IMR-90 (cell line): ENCODE data around the gene ZFYVE21. TPM values are rescaled to one million over a fixed set of nuclear protein-coding genes. Genes with fewer than 3 reads are reported as not detected.

Experiments used
- ATAC-seq: fragments of 200-7000 bp; cut with Tn5 transposase; 2 replicates; pipeline ENCODE4 v1.9.1; 2020; ENCODE audit warnings: low read depth, mild to moderate bottlenecking, moderate library complexity
- BruUV-seq: library from RNA; stranded (reverse); fragments of 400-500 nt; replicated peaks from 2 replicates; lab custom pipeline; 2021; lab: Mats Ljungman, UMichigan
- CTCF ChIA-PET: fragments of 300-600 bp; formaldehyde crosslinking; extraction: SDS; loops from one replicate; lab custom pipeline; 2021; ENCODE audit warnings: antibody characterized with exemption; lab: Yijun Ruan, JAX
- POLR2A ChIA-PET: fragments of 300-600 bp; sonication (Branson Sonifier 250); formaldehyde crosslinking; loops from one replicate; lab custom pipeline; 2022; ENCODE audit warnings: antibody characterized with exemption; ENCODE audit not compliant: unreplicated experiment; lab: Charles Lee
- DNase-seq: peaks from one replicate; pipeline ENCODE4 v3.0.0; 2013
- H2AFZ ChIP-seq: replicated peaks from 2 replicates; pipeline ENCODE3; 2013; ENCODE audit warnings: low read length, mild to moderate bottlenecking; ENCODE audit not compliant: poor library complexity
- H2AK5ac ChIP-seq: 2 replicates; pipeline ENCODE4 v1.6.1; 2013; ENCODE audit warnings: low read depth, low read length, inconsistent platforms
- H2AK9ac ChIP-seq: replicated peaks from 2 replicates; pipeline ENCODE3; 2013; ENCODE audit warnings: mild to moderate bottlenecking, low read depth, low read length, moderate library complexity; ENCODE audit not compliant: poor library complexity
- H2BK120ac ChIP-seq: 2 replicates; pipeline ENCODE4 v1.6.1; 2013; ENCODE audit warnings: low read depth, low read length, inconsistent platforms
- H2BK15ac ChIP-seq: 3 replicates; pipeline ENCODE4 v1.6.1; 2013; ENCODE audit warnings: low read depth, low read length, inconsistent platforms
- H2BK20ac ChIP-seq: 2 replicates; pipeline ENCODE4 v1.6.1; 2013; ENCODE audit warnings: low read depth, mild to moderate bottlenecking, inconsistent platforms, low read length, moderate library complexity
- H2BK5ac ChIP-seq: 2 replicates; pipeline ENCODE4 v1.6.1; 2013; ENCODE audit warnings: mild to moderate bottlenecking, low read depth, low read length, inconsistent platforms; ENCODE audit not compliant: poor library complexity, severe bottlenecking
- H3K14ac ChIP-seq: replicated peaks from 2 replicates; pipeline ENCODE4 v1.6.1; 2013; ENCODE audit warnings: low read depth, low read length, inconsistent platforms
- H3K18ac ChIP-seq: 2 replicates; pipeline ENCODE4 v1.6.1; 2013; ENCODE audit warnings: low read depth, low read length, control low read depth
- H3K23ac ChIP-seq: 2 replicates; pipeline ENCODE4 v1.6.1; 2013; ENCODE audit warnings: low read depth, low read length, inconsistent platforms
- H3K27ac ChIP-seq: 2 replicates; pipeline ENCODE4 v1.5.1; 2013; ENCODE audit warnings: mild to moderate bottlenecking, control low read depth, low read length; ENCODE audit not compliant: insufficient read depth
- H3K27me3 ChIP-seq: 2 replicates; pipeline ENCODE4 v1.6.1; 2013; ENCODE audit warnings: low read length; ENCODE audit not compliant: control insufficient read depth, insufficient read depth
- H3K36me3 ChIP-seq: 2 replicates; pipeline ENCODE4 v1.6.1; 2013; ENCODE audit warnings: low read length, mixed read lengths; ENCODE audit not compliant: control insufficient read depth, insufficient read depth
- H3K4ac ChIP-seq: 2 replicates; pipeline ENCODE4 v1.6.1; 2013; ENCODE audit warnings: low read depth, low read length, inconsistent platforms
- H3K4me1 ChIP-seq: 2 replicates; pipeline ENCODE4 v1.6.1; 2013; ENCODE audit warnings: low read length, mixed read lengths; ENCODE audit not compliant: control insufficient read depth, insufficient read depth
- H3K4me2 ChIP-seq: 2 replicates; pipeline ENCODE4 v1.6.1; 2013; ENCODE audit warnings: low read depth, mild to moderate bottlenecking, control low read depth, low read length, moderate library complexity
- H3K4me3 ChIP-seq: 2 replicates; pipeline ENCODE4 v1.5.1; 2013; ENCODE audit warnings: low read depth, mild to moderate bottlenecking, control low read depth, low read length, moderate library complexity; ENCODE audit not compliant: insufficient read depth
- H3K56ac ChIP-seq: 2 replicates; pipeline ENCODE4 v1.6.1; 2013; ENCODE audit warnings: low read length, inconsistent platforms; ENCODE audit not compliant: insufficient read depth; ENCODE audit errors: extremely low read depth
- H3K79me1 ChIP-seq, 2 experiments: 2 replicates each; pipeline ENCODE4 v1.6.1; 2013; ENCODE audit warnings: low read length in 2 of 2, inconsistent platforms in 1 of 2, low read depth in 1 of 2
- H3K9ac ChIP-seq: 2 replicates; pipeline ENCODE4 v1.6.1; 2013; ENCODE audit warnings: low read depth, low read length, control low read depth
- H3K9me1 ChIP-seq: 2 replicates; pipeline ENCODE4 v1.6.1; 2013; ENCODE audit warnings: low read length, inconsistent platforms; ENCODE audit not compliant: insufficient read depth
- H3K9me3 ChIP-seq: 2 replicates; pipeline ENCODE4 v1.6.1; 2013; ENCODE audit warnings: low read length; ENCODE audit not compliant: control insufficient read depth, insufficient read depth
- H4K20me1 ChIP-seq: 2 replicates; pipeline ENCODE4 v1.6.1; 2013; ENCODE audit warnings: low read length, inconsistent platforms; ENCODE audit not compliant: insufficient read depth
- H4K5ac ChIP-seq: 2 replicates; pipeline ENCODE4 v1.6.1; 2013; ENCODE audit warnings: mild to moderate bottlenecking, low read depth, low read length, control low read depth
- H4K8ac ChIP-seq, 2 experiments: 2 replicates each; pipeline ENCODE4 v1.6.1; 2013; ENCODE audit warnings: low read depth in 2 of 2, low read length in 2 of 2, control low read depth in 1 of 2, inconsistent platforms in 1 of 2
- H4K91ac ChIP-seq: 2 replicates; pipeline ENCODE4 v1.6.1; 2013; ENCODE audit warnings: low read depth, low read length, inconsistent platforms; ENCODE audit not compliant: insufficient read depth
- CEBPB ChIP-seq: IDR thresholded peaks from 2 replicates; pipeline ENCODE4 v1.6.1; 2012; ENCODE audit warnings: low read depth, low read length, improper control_type of control experiment
- FOS ChIP-seq: fragments of 150-350 bp; IDR thresholded peaks from 2 replicates; pipeline ENCODE4 v1.6.1; 2016; ENCODE audit warnings: low read depth, low read length
- MAZ ChIP-seq: IDR thresholded peaks from 2 replicates; pipeline ENCODE4 v1.6.1; 2012; ENCODE audit warnings: low read depth, mild to moderate bottlenecking, low read length, improper control_type of control experiment, moderate library complexity, borderline replicate concordance
- MXI1 ChIP-seq: IDR thresholded peaks from 2 replicates; pipeline ENCODE4 v1.6.1; 2012; ENCODE audit warnings: low read depth, mild to moderate bottlenecking, low read length, moderate library complexity, borderline replicate concordance
- RAD21 ChIP-seq: IDR thresholded peaks from 2 replicates; pipeline ENCODE4 v1.6.1; 2012; ENCODE audit warnings: low read length, improper control_type of control experiment
- RFX5 ChIP-seq: IDR thresholded peaks from 2 replicates; pipeline ENCODE4 v1.8.0; 2012; ENCODE audit warnings: low read depth, mild to moderate bottlenecking, low read length, moderate library complexity
- SMC3 ChIP-seq: fragments of 150-350 bp; IDR thresholded peaks from 2 replicates; pipeline ENCODE4 v1.6.1; 2016; ENCODE audit warnings: low read depth, mild to moderate bottlenecking, antibody characterized with exemption, low read length, moderate library complexity
- WGBS, 2 experiments: methylation state at CpG; one replicate each; pipeline versions ENCODE4 v1.1.5 to v1.1.7; 2013; ENCODE audit warnings: missing lambda C conversion rate in 2 of 2; ENCODE audit not compliant: insufficient read length in 1 of 2; ENCODE audit errors: extremely low coverage in 2 of 2; 5-methylcytosine and 5-hydroxymethylcytosine counted together
- dilution Hi-C: fragments of 300-500 bp; cut with HindIII; formaldehyde crosslinking; loops from one replicate; pipeline ENCODE4 v1.14.3; 2018; ENCODE audit warnings: low sequenced_read_pairs; ENCODE audit not compliant: unreplicated experiment
- in situ Hi-C: fragments of 300-500 bp; cut with MboI; formaldehyde crosslinking; loops from 3 replicates; pipeline ENCODE4 v1.14.3; 2019; ENCODE audit warnings: low sequenced_read_pairs, inconsistent platforms, mixed read lengths
- intact Hi-C: fragments of 100-400 bp; cut with micrococcal nuclease; formaldehyde crosslinking; loops from 2 replicates; pipeline ENCODE4 v1.10.0; 2022
- polyA plus RNA-seq, 3 experiments: library from polyadenylated mRNA; depleted of rRNA; stranded (reverse); fragments of >200 nt; gene quantifications; 2 replicates each; pipeline ENCODE4 v1.2.3, GENCODE V29; 2012; ENCODE audit warnings: low replicate concordance in 1 of 3
- total RNA-seq: library from RNA; depleted of rRNA; stranded (reverse); fragments of >200 nt; gene quantifications from 2 replicates; pipeline ENCODE4 v1.2.3, GENCODE V29; 2012
- TF ChIP-seq, protein P1 (sequence below): fragments of 150-350 bp; IDR thresholded peaks from 2 replicates; pipeline ENCODE4 v1.6.1; 2017; ENCODE audit warnings: mild to moderate bottlenecking, antibody characterized with exemption, low read length, low read depth

ZFYVE21 gene
- total and polyA plus RNA-seq, 2 of the 4 experiments (the other 2 are of a cell fraction), result 41.2 to 89.2 TPM

DNA sequence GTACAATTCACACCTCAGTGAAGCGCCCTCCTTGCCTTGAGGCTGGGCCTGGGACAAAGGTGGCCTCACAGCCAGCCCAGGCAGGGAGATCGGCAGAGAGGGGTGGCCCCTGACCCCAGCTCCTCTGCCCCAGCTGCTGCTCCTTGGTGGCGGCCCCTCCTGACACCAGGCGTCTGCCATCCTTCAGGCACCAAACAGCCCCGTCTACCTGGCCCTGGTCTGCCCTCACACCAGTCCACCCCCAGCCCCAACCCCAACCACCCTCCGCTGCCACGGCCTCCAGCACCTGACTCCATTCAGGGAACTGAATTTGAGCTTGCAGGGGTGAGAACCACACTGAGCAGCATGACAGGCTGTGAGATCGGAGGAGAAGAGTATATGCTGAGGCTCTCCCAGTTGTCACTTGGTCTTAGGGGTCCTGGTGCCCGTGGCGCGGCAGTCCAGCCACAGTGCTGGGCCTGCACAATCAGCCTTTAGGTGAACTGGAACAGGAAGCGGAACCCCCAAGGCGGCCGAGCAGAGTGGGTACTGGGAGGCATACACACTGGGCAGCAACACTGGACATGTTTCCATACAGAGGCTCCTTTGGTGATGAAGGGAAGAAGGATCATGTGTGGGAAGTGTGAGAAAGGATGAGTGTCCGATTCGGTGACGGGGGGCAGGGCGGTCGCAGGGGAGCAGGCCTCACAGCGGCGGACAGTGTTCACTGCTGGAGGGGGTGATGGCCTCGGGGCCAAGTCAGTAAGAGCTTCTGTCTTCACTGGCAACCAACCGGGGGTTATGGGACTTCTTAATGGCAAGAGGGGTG, 18.7 kb downstream of the ZFYVE21 start:
- Histone ChIP-seq H3K9me3 (no peaks in the 10 kb centered on the region), H3K23ac (no peak overlapping the region), H2BK20ac (no peak overlapping the region), H3K4ac (no peak overlapping the region), H2AFZ (no peak overlapping the region), H3K4me3 (no peak overlapping the region), H2BK120ac (no peak overlapping the region), H4K8ac (no peak overlapping the region), H3K9me1 (no peaks in the 10 kb centered on the region), H2BK15ac (no peak overlapping the region), H3K9ac (no peak overlapping the region), H3K56ac (no peak overlapping the region), H2BK5ac (no peak overlapping the region), H3K4me1 (no peaks in the 10 kb centered on the region), H2AK9ac (no peak overlapping the region), H3K4me2 (no peak overlapping the region), H4K20me1 (no peaks in the 10 kb centered on the region; the same call in 1 of the 2 replicates), H3K27me3 (no peaks in the 10 kb centered on the region), H3K36me3 (peaks cover 40% of the 10 kb centered on the region), H3K14ac (no peak overlapping the region), H2AK5ac (no peak overlapping the region), H3K18ac (no peak overlapping the region), H3K27ac (no peak overlapping the region), H4K5ac (no peak overlapping the region), H3K79me1 (no peaks in the 10 kb centered on the region), H4K91ac (no peak overlapping the region)
- CTCF ChIA-PET, result interaction anchor here (0.6 kb wide), 1 partner anchor 28 kb away, joined by 3 read pairs; no protein-coding TSS in a partner anchor
- TF ChIP-seq RFX5 (no peak), FOS (no peak), MAZ (no peak), RAD21 (no peak), CEBPB (no peak), MXI1 (no peak), SMC3 (no peak)
- TF ChIP-seq, protein P1, sequence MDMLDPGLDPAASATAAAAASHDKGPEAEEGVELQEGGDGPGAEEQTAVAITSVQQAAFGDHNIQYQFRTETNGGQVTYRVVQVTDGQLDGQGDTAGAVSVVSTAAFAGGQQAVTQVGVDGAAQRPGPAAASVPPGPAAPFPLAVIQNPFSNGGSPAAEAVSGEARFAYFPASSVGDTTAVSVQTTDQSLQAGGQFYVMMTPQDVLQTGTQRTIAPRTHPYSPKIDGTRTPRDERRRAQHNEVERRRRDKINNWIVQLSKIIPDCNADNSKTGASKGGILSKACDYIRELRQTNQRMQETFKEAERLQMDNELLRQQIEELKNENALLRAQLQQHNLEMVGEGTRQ, result no peak
- dilution Hi-C loops (no loop called here), in situ Hi-C loops (no loop called here), intact Hi-C loops (no loop called here)
- WGBS, 2 experiments, result 82% methylated on average over 6 of the region's 23 CpGs; no CpG with 5 or more reads in 1 of the 2 experiments
- ATAC-seq (no peak), DNase-seq (no peak)
- POLR2A ChIA-PET, result interaction anchor here (0.5 kb wide), 1 partner anchor 47 kb away, joined by 4 read pairs; no protein-coding TSS in a partner anchor
- BruUV-seq, result no TSS peak
